Measurements from ENCODE around the gene ANKRD33.

ANKRD33 gene, protein sequence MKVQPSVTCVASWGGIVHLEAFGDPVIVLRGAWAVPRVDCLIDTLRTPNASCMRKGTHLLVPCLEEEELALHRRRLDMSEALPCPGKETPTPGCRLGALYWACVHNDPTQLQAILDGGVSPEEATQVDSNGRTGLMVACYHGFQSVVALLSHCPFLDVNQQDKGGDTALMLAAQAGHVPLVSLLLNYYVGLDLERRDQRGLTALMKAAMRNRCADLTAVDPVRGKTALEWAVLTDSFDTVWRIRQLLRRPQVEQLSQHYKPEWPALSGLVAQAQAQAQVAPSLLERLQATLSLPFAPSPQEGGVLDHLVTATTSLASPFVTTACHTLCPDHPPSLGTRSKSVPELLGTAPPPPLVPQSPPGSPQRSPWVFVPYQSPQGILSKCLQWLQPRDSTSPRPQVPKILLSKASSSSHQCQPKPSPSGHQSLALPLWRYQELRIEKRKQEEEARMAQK

DNA sequence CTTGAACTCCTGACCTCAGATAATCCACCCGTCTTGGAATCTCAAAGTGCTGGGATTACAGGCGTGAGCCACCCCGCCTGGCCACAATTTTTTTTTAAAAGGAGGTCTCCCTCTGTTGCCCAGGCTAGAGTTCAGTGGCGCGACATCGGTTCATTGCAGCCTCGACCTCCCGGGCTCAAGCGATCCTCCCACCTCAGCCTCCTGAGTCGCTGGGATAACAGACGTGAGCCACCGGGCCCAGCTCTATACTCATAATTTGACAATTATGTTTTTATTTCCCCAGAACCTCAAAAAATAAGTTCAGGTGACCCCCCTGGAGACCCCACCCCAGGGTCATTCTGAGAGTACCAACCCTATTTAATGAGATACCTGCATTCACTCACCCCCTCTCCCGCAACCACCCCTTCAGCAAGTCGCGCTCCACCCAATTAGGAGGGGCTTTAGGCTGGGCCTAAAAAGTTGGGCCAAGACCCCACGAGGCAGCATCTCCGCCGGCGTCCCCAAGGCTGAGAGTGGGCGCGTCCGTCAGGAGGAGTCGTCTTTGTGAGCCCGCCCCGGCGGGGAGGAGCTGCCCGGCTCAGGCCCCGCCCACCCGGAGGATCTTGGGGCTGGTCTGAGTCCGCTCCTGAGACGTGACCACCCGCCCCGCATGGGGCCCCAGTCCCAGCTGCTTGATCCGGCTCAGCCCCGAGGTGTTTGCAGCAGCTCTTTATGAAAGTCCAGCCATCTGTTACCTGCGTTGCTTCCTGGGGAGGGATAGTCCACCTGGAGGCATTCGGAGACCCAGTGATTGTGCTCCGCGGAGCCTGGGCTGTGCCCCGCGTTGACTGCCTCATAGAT, at the start of gene ANKRD33:
ANKRD33 (plus strand) TSS at position 628 of the 840 bp plus-strand sequence; CDS start at position 712, 84 bp downstream.
- H2AFZ ChIP-seq: peak within 1 kb of the TSS; percentile 61
- H3K4me3 ChIP-seq (ENCODE audit: low read depth, low read length): no peak within 1 kb of the TSS
- TF ChIP-seq, protein P1, sequence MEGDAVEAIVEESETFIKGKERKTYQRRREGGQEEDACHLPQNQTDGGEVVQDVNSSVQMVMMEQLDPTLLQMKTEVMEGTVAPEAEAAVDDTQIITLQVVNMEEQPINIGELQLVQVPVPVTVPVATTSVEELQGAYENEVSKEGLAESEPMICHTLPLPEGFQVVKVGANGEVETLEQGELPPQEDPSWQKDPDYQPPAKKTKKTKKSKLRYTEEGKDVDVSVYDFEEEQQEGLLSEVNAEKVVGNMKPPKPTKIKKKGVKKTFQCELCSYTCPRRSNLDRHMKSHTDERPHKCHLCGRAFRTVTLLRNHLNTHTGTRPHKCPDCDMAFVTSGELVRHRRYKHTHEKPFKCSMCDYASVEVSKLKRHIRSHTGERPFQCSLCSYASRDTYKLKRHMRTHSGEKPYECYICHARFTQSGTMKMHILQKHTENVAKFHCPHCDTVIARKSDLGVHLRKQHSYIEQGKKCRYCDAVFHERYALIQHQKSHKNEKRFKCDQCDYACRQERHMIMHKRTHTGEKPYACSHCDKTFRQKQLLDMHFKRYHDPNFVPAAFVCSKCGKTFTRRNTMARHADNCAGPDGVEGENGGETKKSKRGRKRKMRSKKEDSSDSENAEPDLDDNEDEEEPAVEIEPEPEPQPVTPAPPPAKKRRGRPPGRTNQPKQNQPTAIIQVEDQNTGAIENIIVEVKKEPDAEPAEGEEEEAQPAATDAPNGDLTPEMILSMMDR (IDR thresholded peaks at IDR 0.05): no peak
- H3K79me2 ChIP-seq: no peaks in the 10 kb centered on the region
- no peaks in the 10 kb centered on the region for H3K9me3 ChIP-seq (ENCODE audit: control insufficient read depth, low read length)
- H3K27me3 ChIP-seq (ENCODE audit: control insufficient read depth, insufficient read depth, low read length): no peaks in the 10 kb centered on the region
- no peak within 1 kb of the TSS for H3K9ac ChIP-seq
- peaks cover 50% of the 10 kb centered on the region for H3K4me1 ChIP-seq
- no peaks in the 10 kb centered on the region for H3K36me3 ChIP-seq (ENCODE audit: control insufficient read depth, insufficient read depth, low read length)
- peak within 1 kb of the TSS; percentile 29 for H3K27ac ChIP-seq
- peak within 1 kb of the TSS; percentile 39 for H3K4me2 ChIP-seq (ENCODE audit: low read length)

DNA sequence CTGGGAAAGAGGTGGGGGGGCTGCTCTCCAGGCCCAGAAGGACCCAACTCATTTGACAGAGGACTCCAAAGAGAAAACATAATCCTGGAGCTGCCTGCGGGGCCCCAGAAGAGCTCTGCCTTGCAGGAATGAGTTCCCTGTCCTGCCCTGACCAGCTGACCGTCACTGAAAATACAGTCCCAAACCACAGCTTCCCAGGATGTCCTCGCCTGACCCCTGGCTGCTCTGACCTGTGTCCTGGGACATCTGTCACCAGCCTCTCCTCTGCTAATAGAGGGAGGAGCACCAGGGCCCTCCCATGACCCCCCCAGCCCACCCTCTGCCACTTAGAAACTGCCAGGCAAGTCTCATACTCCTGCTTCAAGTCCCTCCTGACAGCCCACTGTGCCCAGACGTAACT, 49.1 kb upstream of the ANKRD33 start:
- H3K4me2 ChIP-seq (ENCODE audit: low read length): no peak overlapping the region
- H3K36me3 ChIP-seq (ENCODE audit: control insufficient read depth, insufficient read depth, low read length): no peaks in the 10 kb centered on the region
- H3K4me3 ChIP-seq (ENCODE audit: low read depth, low read length): no peak overlapping the region
- H3K27ac ChIP-seq: no peak overlapping the region
- no peak overlapping the region for H3K9ac ChIP-seq
- TF ChIP-seq, protein P1 (IDR thresholded peaks at IDR 0.05): no peak
- no peak overlapping the region for H2AFZ ChIP-seq
- H3K9me3 ChIP-seq (ENCODE audit: control insufficient read depth, low read length): no peaks in the 10 kb centered on the region
- H3K4me1 ChIP-seq: peaks cover 11% of the 10 kb centered on the region
- no peaks in the 10 kb centered on the region for H3K27me3 ChIP-seq (ENCODE audit: control insufficient read depth, insufficient read depth, low read length)
- peaks cover 26% of the 10 kb centered on the region for H3K79me2 ChIP-seq

DNA sequence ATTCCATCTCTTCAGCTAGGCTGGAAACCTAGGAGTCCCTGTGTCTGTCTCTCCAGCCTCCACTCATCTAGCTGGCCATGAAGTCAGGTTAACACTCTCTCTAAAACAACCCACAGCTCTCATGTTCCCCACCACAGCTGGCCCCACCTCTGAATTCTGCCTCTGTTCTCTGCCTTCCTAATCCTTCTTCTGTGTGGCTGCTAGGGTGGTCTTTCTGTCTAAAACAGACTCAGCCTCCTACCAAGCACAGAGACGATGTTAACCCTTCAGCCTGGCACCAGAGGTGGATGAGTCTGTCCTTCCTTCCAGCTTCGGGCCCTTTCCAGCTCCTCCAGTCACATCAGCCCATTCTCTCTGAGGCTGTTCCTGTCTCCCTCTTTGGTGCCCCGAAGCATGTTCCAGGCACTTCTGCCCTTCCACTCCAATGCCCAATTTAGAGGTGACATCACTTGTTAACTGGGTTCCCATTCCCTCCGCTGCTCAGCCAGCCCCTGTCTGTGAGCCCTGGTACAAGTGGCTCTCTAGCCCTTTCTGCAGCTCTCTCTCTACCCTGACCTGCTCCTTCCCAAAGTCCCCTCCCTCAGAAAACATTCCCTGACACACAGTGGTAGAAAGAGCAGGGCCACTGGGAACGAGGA, 48.5 kb upstream of the ANKRD33 start:
- no peak overlapping the region for H3K4me3 ChIP-seq (ENCODE audit: low read depth, low read length)
- TF ChIP-seq, protein P1 (IDR thresholded peaks at IDR 0.05): no peak
- H3K9me3 ChIP-seq (ENCODE audit: control insufficient read depth, low read length): no peaks in the 10 kb centered on the region

DNA sequence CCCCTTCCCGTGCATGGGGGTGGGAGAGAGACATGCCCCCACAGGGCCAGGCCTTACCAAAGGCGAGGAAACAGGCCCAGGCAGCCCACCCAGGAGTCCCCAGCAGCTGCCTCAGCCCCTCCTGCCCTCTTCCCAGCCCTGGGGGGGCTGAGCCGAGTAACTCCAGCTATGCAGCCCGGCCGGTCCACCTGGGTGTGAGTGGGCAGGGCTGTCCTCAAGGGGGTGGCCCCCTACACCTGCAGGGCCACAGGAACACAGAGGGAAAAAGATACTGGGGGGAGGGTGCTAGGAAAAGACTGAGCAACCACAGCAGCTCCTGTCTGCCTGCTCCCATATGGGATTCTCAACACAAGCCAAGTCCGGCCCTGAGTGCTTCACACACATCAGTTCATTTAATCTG, 46.9 kb upstream of the ANKRD33 start:
- H3K36me3 ChIP-seq (ENCODE audit: control insufficient read depth, insufficient read depth, low read length): no peaks in the 10 kb centered on the region
- no peak overlapping the region for H3K4me3 ChIP-seq (ENCODE audit: low read depth, low read length)
- no peaks in the 10 kb centered on the region for H3K27me3 ChIP-seq (ENCODE audit: control insufficient read depth, insufficient read depth, low read length)
- TF ChIP-seq, protein P1 (IDR thresholded peaks at IDR 0.05): no peak
- H3K79me2 ChIP-seq: peaks cover 21% of the 10 kb centered on the region
- peaks cover 12% of the 10 kb centered on the region for H3K4me1 ChIP-seq
- H3K4me2 ChIP-seq (ENCODE audit: low read length): no peak overlapping the region
- H3K9ac ChIP-seq: no peak overlapping the region
- H3K9me3 ChIP-seq (ENCODE audit: control insufficient read depth, low read length): no peaks in the 10 kb centered on the region
- no peak overlapping the region for H3K27ac ChIP-seq
- no peak overlapping the region for H2AFZ ChIP-seq

More for the DNA sequence above, 48.5 kb upstream of the ANKRD33 start:
- Histone ChIP-seq H3K27ac (no peak overlapping the region), H3K9ac (no peak overlapping the region), H3K4me1 (peaks cover 11% of the 10 kb centered on the region), H3K4me2 (ENCODE audit: low read length) (no peak overlapping the region), H2AFZ (no peak overlapping the region), H3K36me3 (ENCODE audit: control insufficient read depth, insufficient read depth, low read length) (no peaks in the 10 kb centered on the region), H3K79me2 (peaks cover 25% of the 10 kb centered on the region), H3K27me3 (ENCODE audit: control insufficient read depth, insufficient read depth, low read length) (no peaks in the 10 kb centered on the region)
